Hepatocyte (in vitro differentiated cells): ENCODE results near the gene KCNK17. TPM values are rescaled to one million over a fixed set of nuclear protein-coding genes. Genes with fewer than 3 reads are reported as not detected.

Experiments used
- DNase-seq: peaks from one replicate; pipeline ENCODE4 v3.0.0-alpha.2; 2016; ENCODE audit warnings: low spot score
- H2AFZ ChIP-seq: fragments of 200-600 bp; sonication (generic); 2 replicates; pipeline ENCODE4 v1.6.0; 2016; ENCODE audit warnings: antibody characterized with exemption, mild to moderate bottlenecking
- H3K27ac ChIP-seq: fragments of 200-600 bp; sonication (generic); 2 replicates; pipeline ENCODE4 v1.5.1; 2016; ENCODE audit warnings: mild to moderate bottlenecking
- H3K27me3 ChIP-seq: fragments of 200-600 bp; sonication (generic); 2 replicates; pipeline ENCODE4 v1.6.1; 2016
- H3K36me3 ChIP-seq: fragments of 200-600 bp; sonication (generic); replicated peaks from 2 replicates; pipeline ENCODE4 v1.5.1; 2016; ENCODE audit warnings: low read depth; ENCODE audit not compliant: insufficient read depth
- H3K4me1 ChIP-seq: fragments of 200-600 bp; sonication (generic); 2 replicates; pipeline ENCODE4 v1.5.1; 2016; ENCODE audit warnings: mild to moderate bottlenecking, moderate library complexity; ENCODE audit not compliant: insufficient read depth
- H3K4me2 ChIP-seq: fragments of 200-600 bp; sonication (generic); 2 replicates; pipeline ENCODE4 v1.6.0; 2016
- H3K4me3 ChIP-seq: fragments of 200-600 bp; sonication (generic); 2 replicates; pipeline ENCODE4 v1.5.1; 2016; ENCODE audit warnings: mild to moderate bottlenecking
- H3K79me2 ChIP-seq: fragments of 200-600 bp; sonication (generic); 2 replicates; pipeline ENCODE4 v1.6.0; 2017; ENCODE audit warnings: mild to moderate bottlenecking
- H3K9me2 ChIP-seq: fragments of 200-600 bp; sonication (generic); replicated peaks from 2 replicates; pipeline ENCODE4 v1.6.0; 2017; ENCODE audit warnings: mild to moderate bottlenecking; ENCODE audit not compliant: insufficient read depth
- H3K9me3 ChIP-seq: fragments of 200-600 bp; sonication (generic); 2 replicates; pipeline ENCODE4 v1.5.1; 2016; ENCODE audit warnings: low read depth, mild to moderate bottlenecking
- H4K20me1 ChIP-seq: fragments of 200-600 bp; sonication (generic); 2 replicates; pipeline ENCODE4 v1.6.0; 2016; ENCODE audit warnings: mild to moderate bottlenecking; ENCODE audit not compliant: insufficient read depth, poor library complexity, severe bottlenecking
- CTCF ChIP-seq: fragments of 200-600 bp; sonication (generic); IDR thresholded peaks from 2 replicates; pipeline ENCODE4 v1.5.1; 2016; ENCODE audit warnings: antibody characterized with exemption, mild to moderate bottlenecking; ENCODE audit not compliant: poor library complexity
- EZH2 ChIP-seq: fragments of 200-600 bp; sonication (generic); IDR thresholded peaks from 2 replicates; pipeline ENCODE4 v1.6.1; 2016; ENCODE audit warnings: antibody characterized with exemption, mild to moderate bottlenecking, borderline replicate concordance
- EZH2phosphoT487 ChIP-seq: fragments of 200-600 bp; sonication (generic); IDR thresholded peaks from one replicate; pipeline ENCODE4 v1.6.1; 2018; ENCODE audit warnings: antibody characterized with exemption, mild to moderate bottlenecking, low read depth, moderate library complexity; ENCODE audit not compliant: unreplicated experiment, severe bottlenecking
- WGBS: methylation state at CpG from one replicate; pipeline ENCODE4 v1.1.6; 2016; ENCODE audit warnings: low lambda C conversion rate; ENCODE audit errors: missing lambda C conversion rate; 5-methylcytosine and 5-hydroxymethylcytosine counted together
- polyA plus RNA-seq: library from polyadenylated mRNA; unstranded; fragments of >200 nt; fragmentation: Nextera tagmentation; extraction: Ambion mirVana; gene quantifications from 2 replicates; pipeline ENCODE4 v1.2.1, GENCODE V29; 2016
- total RNA-seq: library from RNA; depleted of rRNA; stranded (reverse); fragments of >200 nt; gene quantifications from 2 replicates; pipeline ENCODE4 v1.2.3, GENCODE V29; 2014

KCNK17 gene
- total and polyA plus RNA-seq, 2 experiments from 2014 or later: not detected

GRCh38 chr6:39319621-39320362, 5.6 kb upstream of the KCNK17 start:
- Histone ChIP-seq H3K9me3 (no peaks in the 10 kb centered on the region), H3K36me3 (no peaks in the 10 kb centered on the region), H3K79me2 (no peaks in the 10 kb centered on the region), H3K4me3 (no peak overlapping the region), H4K20me1 (no peaks in the 10 kb centered on the region), H3K9me2 (no peaks in the 10 kb centered on the region), H3K4me1 (no peaks in the 10 kb centered on the region), H3K27ac (no peak overlapping the region), H2AFZ (no peak overlapping the region), H3K27me3 (peaks cover 25% of the 10 kb centered on the region), H3K4me2 (no peak overlapping the region)
- DNase-seq: no peak
- no peak for TF ChIP-seq EZH2
- no peak for TF ChIP-seq CTCF
- no peak for TF ChIP-seq EZH2phosphoT487
- WGBS: 72% methylated on average over 13 of the region's 13 CpGs

- no peak for TF ChIP-seq EZH2
- no peak for TF ChIP-seq CTCF
- TF ChIP-seq EZH2phosphoT487: no peak
- Histone ChIP-seq H3K27ac (no peak overlapping the region), H3K4me3 (no peak overlapping the region), H3K79me2 (no peaks in the 10 kb centered on the region), H2AFZ (no peak overlapping the region), H3K9me3 (no peaks in the 10 kb centered on the region), H3K36me3 (no peaks in the 10 kb centered on the region), H3K4me1 (peaks cover 8% of the 10 kb centered on the region), H3K4me2 (no peak overlapping the region), H4K20me1 (no peaks in the 10 kb centered on the region), H3K27me3 (peaks cover 50% of the 10 kb centered on the region), H3K9me2 (no peaks in the 10 kb centered on the region)
- DNase-seq: no peak
- 89% methylated on average over 3 of the region's 3 CpGs for WGBS
These were observed 3.0 kb upstream of the KCNK17 start for GRCh38 chr6:39317256-39317655.

GRCh38 chr6:39313526-39314272, 520 bp downstream of the KCNK17 start:
- WGBS: under 1% methylated on average over 44 of the region's 80 CpGs
- no peak overlapping the region for H3K27ac ChIP-seq
- peak; percentile 91 for TF ChIP-seq EZH2
- no peak for TF ChIP-seq CTCF
- peak; percentile 68 for TF ChIP-seq EZH2phosphoT487
- H3K9me2 ChIP-seq: no peaks in the 10 kb centered on the region
- no peaks in the 10 kb centered on the region for H4K20me1 ChIP-seq
- peaks cover 8% of the 10 kb centered on the region for H3K4me1 ChIP-seq
- no peaks in the 10 kb centered on the region for H3K9me3 ChIP-seq
- no peak overlapping the region for H3K4me3 ChIP-seq
- H3K27me3 ChIP-seq: peaks cover 68% of the 10 kb centered on the region
- peak; percentile 31 for DNase-seq
- no peak overlapping the region for H2AFZ ChIP-seq
- no peaks in the 10 kb centered on the region for H3K36me3 ChIP-seq
- no peaks in the 10 kb centered on the region for H3K79me2 ChIP-seq
- peak overlapping the region; percentile 81 for H3K4me2 ChIP-seq
